Ishikawa (cell line): Measurements from ENCODE around the gene INPP4A.

ENCODE experiments used
- CREB1 ChIP-seq: IDR thresholded peaks from 2 replicates; pipeline ENCODE4 v1.6.1; 2012; ENCODE audit warnings: low read depth
- EGR1 ChIP-seq: IDR thresholded peaks from 2 replicates; pipeline ENCODE4 v1.6.1; 2012
- EP300 ChIP-seq: IDR thresholded peaks from 2 replicates; pipeline ENCODE4 v1.6.1; 2012; ENCODE audit warnings: borderline replicate concordance
- TEAD4 ChIP-seq: IDR thresholded peaks from 2 replicates; pipeline ENCODE4 v1.6.1; 2012

- no peak for TF ChIP-seq EP300
- TF ChIP-seq EGR1, result no peak
- TF ChIP-seq TEAD4, result no peak
- no peak for TF ChIP-seq CREB1
These were observed 3.9 kb downstream of the INPP4A start for GRCh38 chr2:98448441-98449145.
